Activated naive CD8-positive, alpha-beta T cell treated with anti-CD3 and anti-CD28 coated beads, Interleukin-2, amount 50 U/mL, for 16 hours (primary cell): Measurements from ENCODE around the gene TRA2B.

ENCODE experiments used
- DNase-seq: peaks from one replicate; pipeline ENCODE4 v3.0.0-alpha.2; 2020; ENCODE audit warnings: low read depth, low spot score

TRA2B gene

GRCh38 chr3:185950728-185951127 lies 12.9 kb upstream of the TRA2B start:
- no peak for DNase-seq

DNA sequence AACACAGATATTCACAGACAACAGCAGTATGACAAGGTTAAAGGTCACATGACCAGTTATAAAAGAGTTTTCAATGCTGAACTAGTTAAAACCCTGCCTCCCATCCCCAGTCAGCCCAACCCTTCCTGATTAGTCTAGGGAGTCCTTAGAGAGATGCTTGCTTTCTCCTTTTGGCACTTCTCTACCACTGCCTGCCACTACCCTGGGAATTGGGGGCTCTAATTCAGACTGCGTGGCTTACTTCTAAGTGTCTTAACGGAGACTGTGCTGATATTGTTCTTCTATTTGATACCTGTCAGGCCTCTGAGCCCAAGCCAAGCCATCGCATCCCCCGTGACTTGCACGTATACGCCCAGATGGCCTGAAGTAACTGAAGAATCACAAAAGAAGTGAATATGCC lies 11.7 kb upstream of the TRA2B start:
- DNase-seq: no peak

DNA sequence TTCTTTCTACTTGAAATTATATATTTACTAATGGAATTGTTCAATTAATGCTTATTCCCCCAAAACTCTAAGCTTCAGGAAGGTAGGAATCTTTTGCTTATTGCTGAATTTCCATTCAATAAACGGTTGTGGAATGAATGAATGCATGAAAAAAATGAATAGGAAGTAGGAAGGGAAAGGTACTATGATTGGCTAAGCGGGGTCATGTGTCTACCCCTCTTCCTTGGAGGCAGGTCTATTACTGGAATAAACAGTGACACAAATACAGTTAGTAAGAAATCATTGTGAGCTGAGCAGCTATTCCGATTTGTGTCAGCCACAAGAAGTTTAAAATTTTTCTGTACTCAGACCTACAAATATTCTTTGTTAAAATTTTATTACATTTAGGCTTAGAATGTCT lies 10.5 kb upstream of the TRA2B start:
- no peak for DNase-seq

- no peak for DNase-seq
Measured at GRCh38 chr3:185943760-185944106, 5.9 kb upstream of the TRA2B start.

GRCh38 chr3:185942907-185943759 lies 5.3 kb upstream of the TRA2B start:
- peak; percentile 62 for DNase-seq

DNA sequence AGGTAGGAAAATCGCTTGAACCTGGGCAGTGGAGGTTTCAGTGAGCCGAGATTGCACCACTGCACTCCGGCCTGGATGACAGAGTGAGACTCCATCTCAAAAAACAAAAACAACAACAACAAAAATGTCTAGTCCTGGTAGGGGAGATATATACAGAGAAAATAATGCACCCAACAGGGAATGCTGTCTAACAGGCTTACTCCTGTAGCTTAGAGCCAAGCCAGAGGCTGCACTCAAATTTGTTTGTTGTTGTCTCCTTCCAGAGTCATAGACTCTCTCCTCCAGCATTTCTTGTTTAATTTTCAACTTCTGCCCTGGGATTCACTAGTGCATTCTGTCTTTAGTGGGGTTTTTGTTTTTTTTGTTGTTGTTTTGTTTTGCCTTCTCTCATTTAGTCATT lies 4.6 kb upstream of the TRA2B start:
- DNase-seq: no peak

- no peak for DNase-seq
Measured at GRCh38 chr3:185940951-185941350, 3.1 kb upstream of the TRA2B start.

DNA sequence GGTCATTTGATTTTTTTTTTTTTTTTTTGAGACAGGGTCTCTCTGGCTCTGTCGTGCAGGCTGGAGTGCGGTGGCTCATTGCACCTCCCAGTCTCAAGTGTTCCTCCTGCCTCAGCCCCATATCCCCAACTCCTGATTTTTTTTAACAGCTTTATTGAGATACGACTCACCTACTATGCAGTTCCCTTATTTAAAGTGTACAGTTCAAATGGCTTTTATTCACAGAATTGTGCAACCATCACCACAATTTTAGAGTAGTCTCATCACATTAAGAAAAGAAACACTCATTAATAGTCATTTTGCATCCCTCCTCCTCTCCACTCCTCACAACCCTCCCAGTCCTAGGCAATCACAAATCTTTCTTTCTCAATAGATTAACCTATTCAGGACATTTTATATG lies 1.9 kb upstream of the TRA2B start:
- no peak for DNase-seq

DNA sequence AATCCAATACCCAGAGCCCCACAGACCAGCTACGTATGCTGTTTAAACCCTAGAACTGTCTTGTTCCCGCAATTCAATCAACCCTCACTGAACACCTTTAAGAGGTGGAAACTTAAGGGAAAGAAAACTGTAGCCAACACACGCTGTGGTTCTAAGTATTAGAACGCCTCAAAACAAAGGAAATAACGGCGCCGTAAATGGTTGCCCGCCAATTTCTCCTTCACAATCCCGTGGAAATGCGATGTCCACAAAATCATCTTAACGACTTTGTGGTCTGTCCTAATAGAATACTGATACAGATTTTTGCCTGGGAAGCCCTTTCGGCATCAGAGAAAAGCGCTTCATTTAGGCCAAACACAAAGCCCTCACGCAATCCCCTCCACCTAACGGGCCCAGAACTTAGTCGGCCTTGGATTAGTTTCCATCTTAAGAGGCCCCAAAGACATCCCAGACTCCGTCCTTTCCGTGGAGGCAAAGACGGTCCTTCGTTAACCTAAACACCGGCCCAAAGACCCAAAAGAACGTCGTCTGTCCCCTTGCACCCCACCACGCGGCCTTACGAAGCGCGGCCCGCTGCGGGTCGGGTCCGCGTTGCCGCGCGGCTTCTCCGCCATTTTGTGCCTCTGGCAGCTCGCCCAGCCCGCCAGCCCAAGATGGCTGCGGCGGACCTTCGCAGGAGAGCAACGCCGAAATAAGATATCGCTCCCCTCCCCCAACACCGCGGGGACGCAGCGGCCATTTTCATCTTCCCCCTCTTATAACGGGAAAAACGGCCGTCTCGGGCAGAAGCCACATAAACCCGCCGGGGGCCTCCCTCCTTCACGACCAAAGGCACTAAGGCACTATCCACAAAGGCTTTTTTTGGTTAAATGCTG lies 763 bp downstream of the TRA2B start:
- peak; percentile 72 for DNase-seq

DNA sequence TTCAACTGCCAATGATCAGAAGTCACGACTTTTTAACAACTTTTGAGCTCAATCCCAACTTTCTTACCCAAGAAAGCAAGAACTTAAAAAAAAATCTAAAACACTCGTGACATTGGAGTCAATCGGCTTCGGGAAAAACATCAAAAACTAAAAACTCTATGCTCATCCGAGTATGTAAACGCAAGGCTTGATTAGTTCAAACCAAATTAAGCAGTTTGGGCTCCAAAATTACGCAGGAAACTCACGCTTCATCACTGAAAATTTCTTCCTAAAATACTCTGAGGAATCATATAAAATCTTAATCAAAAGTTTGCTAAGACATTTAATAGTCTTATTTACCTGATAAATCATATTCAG lies 1.6 kb downstream of the TRA2B start:
- DNase-seq: no peak

- DNase-seq: no peak
Measured at GRCh38 chr3:185935465-185936272, 2.1 kb downstream of the TRA2B start.

DNA sequence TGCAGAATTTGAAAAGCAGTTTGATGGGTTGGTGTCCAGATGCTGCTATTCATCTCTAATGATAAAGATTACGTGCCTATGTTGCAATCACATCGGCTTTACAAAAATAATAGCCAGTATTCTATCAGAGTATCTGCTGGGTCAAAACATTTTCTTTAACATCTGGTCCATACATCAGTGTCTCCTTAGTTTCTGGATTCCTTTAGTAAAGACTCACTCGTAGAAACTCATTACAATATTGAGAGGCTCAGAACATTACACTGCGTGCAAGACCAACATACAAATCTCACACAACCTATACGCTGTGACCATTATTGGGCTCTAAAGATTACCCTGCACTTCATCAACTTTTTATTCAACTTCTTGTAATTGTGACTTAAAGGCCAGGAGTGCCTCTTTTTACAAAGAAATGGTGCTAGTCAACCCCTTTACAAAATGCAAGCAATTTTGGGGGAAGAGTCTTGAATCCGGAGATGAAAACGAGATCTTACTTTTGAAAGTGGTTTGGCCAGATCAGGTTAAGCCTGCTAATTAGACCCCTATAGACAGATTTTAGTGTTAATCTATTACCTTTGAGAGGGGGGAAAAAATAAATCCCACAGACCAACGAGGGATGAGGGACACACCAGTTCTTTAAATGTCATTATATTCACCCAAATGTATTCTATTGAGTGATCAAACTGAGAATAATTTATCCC lies 2.9 kb downstream of the TRA2B start:
- DNase-seq: no peak

GRCh38 chr3:185934174-185934557 lies 3.6 kb downstream of the TRA2B start:
- DNase-seq: no peak

DNA sequence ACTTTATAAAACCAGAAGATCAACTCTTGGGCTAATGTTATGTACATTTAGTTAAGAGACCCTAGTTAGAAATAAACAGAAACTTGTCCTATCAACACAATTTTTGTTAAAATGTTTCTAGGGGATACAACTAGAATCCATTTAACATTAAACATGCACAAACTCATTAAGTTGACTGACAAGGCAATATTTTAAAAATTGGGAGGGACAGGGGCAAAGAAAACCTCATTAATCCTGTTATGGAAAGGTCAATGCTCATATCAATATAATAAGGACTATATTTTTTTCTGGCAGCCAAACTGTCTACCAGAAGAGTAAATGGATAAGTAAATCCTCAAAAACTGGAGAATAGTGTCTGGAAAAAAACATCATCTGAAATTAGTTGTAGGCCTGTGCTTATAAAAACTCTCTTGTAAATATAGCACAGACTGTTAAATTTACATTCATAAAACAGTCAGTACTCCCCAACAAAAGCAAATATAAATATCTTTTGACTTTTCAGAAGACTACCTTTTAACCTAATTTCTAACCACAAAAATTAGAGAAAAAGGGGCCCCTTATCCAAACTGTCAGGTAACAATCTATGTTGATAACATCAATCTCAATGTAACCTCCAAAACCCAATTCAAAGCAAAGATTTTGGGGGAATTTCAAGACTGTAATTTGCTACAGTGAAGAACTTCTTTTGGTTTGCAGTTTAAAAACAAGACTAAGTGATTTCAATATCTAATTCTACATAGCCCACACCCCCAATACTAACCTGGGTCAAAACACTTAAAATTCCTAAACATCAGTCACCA lies 4.2 kb downstream of the TRA2B start:
- DNase-seq: no peak

GRCh38 chr3:185931777-185932612 lies 5.8 kb downstream of the TRA2B start:
- no peak for DNase-seq

DNA sequence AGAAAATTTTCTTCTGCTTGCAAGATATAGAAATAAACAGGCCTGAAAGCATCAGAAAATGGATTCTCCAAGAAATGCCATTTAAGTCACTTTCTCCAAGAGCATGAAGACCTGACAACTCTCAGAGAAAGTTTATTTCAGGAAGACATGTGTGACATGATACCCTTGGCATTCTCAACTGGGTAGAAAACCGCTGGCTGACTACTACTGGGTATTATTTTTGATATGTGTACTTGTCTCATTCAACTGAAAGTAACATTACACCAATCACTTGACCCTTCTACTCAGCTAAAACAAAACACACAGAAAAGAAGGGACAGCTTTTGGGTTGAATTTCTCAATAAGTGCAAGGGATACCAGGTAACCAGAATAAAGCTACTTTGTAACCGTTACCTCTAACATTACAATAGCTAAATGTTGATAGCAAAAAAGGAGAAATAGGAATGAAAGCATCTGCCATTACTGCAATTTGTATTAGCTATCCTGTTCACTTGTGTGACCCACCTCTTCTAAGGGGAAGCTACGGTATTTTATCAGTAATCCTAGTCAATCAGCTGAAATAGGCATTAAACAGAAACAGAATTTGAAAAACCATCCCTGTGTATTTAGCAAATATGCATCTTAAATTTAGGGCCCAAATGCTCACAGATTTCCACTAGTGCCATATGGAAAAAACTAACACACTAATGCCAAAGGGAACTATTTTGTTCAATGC lies 7.3 kb downstream of the TRA2B start:
- no peak for DNase-seq

DNA sequence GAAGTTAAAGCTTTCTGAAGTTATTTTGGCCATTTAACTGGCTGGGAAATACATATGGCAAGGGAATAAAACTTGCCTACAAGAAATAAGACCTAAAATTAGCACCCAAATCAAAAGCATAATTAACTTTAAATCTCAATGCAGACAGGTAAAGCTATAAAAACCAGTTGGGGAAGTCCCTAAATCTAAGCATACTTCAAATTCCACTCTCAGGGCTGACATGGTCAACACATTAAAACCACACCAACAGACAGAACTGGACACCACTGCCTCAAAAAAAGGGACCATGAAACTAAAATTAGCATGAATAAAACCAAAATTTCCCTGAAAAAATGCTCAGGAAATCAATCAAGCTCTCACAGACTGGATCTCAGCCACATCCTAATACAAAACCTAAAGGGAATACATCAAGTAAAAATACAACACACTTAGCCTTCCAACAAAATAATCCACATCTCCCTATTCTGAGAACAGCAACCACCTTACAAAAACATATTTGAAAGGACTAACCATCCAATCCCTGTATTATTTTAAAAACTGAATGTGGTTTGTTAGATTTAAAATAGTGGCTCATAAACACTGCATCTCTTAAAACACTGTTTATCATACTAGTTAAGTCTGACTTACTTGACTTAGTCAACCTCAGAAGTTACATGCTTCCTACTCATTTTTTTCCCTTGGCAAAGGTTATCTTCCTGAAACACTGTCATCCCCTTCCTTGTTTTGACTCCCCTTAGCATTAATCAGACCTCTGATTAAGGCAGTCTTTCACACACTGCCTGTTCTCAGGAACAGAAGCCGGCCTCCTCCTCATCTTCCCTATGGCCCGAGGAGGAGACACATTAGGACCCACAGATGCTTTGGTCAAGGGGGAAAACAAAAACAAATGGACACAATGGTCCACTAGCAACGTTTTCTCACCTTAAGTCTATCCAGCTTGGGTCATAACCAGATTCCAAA lies 8.3 kb downstream of the TRA2B start:
- DNase-seq: no peak

- DNase-seq: no peak
Measured at GRCh38 chr3:185928496-185928895, 9.3 kb downstream of the TRA2B start.
